Keratinocyte (primary cell): ENCODE measurements around the gene DMGDH. TPM values are rescaled to one million over a fixed set of nuclear protein-coding genes. Genes with fewer than 3 reads are reported as not detected.

Experiments used
- DNase-seq: peaks from one replicate; pipeline ENCODE4 v3.0.0-alpha.2; 2011; ENCODE audit warnings: low read depth, missing footprints, low spot score
- FAIRE-seq: peaks from 2 replicates; lab custom pipeline; 2011; peaks lifted over from hg19 to GRCh38; lab: Jason Lieb, UNC
- H2AFZ ChIP-seq: 2 replicates; pipeline ENCODE4 v1.6.0; 2012; ENCODE audit warnings: low read length, control low read depth, inconsistent platforms; ENCODE audit not compliant: control insufficient read depth
- H3K27ac ChIP-seq: 2 replicates; pipeline ENCODE4 v1.5.1; 2011; ENCODE audit warnings: low read length; ENCODE audit not compliant: control insufficient read depth, insufficient read depth
- H3K27me3 ChIP-seq: 3 replicates; pipeline ENCODE4 v1.6.0; 2011; ENCODE audit warnings: low read length; ENCODE audit not compliant: control insufficient read depth, insufficient read depth; ENCODE audit errors: extremely low read depth
- H3K36me3 ChIP-seq, 2 experiments: 2 replicates in 1 of 2; 3 replicates in 1 of 2; pipeline ENCODE4 v1.5.1; 2011; ENCODE audit warnings: low read length in 2 of 2, mild to moderate bottlenecking in 1 of 2; ENCODE audit not compliant: control insufficient read depth in 2 of 2, insufficient read depth in 2 of 2; ENCODE audit errors: extremely low read depth in 1 of 2
- H3K4me1 ChIP-seq: 3 replicates; pipeline ENCODE4 v1.5.1; 2011; ENCODE audit warnings: low read length; ENCODE audit not compliant: control insufficient read depth, insufficient read depth; ENCODE audit errors: extremely low read depth
- H3K4me2 ChIP-seq: 3 replicates; pipeline ENCODE4 v1.6.0; 2011; ENCODE audit warnings: low read depth, low read length; ENCODE audit not compliant: control insufficient read depth, insufficient read depth; ENCODE audit errors: extremely low read depth
- H3K4me3 ChIP-seq, 3 experiments: fragments of 200-600 bp in 1 of 3; sonication (generic) in 1 of 3; 2 replicates in 2 of 3; 3 replicates in 1 of 3; pipeline ENCODE4 v1.5.1; 2011 to 2016; ENCODE audit warnings: low read length in 3 of 3, mild to moderate bottlenecking in 3 of 3, control low read depth in 2 of 3, inconsistent platforms in 1 of 3, low read depth in 1 of 3, mixed read lengths in 1 of 3, mixed run types in 1 of 3, moderate library complexity in 1 of 3; ENCODE audit not compliant: control insufficient read depth in 2 of 3, insufficient read depth in 2 of 3; ENCODE audit errors: extremely low read depth in 1 of 3
- H3K79me2 ChIP-seq: 2 replicates; pipeline ENCODE4 v1.6.0; 2012; ENCODE audit warnings: low read length; ENCODE audit not compliant: control insufficient read depth, insufficient read depth
- H3K9ac ChIP-seq: 3 replicates; pipeline ENCODE4 v1.6.0; 2011; ENCODE audit warnings: low read length; ENCODE audit not compliant: control insufficient read depth, insufficient read depth; ENCODE audit errors: extremely low read depth
- H3K9me1 ChIP-seq: 3 replicates; pipeline ENCODE4 v1.6.0; 2011; ENCODE audit warnings: low read length; ENCODE audit not compliant: control insufficient read depth, insufficient read depth; ENCODE audit errors: extremely low read depth
- H3K9me3 ChIP-seq: 2 replicates; pipeline ENCODE4 v1.5.1; 2012; ENCODE audit warnings: low read depth, low read length; ENCODE audit not compliant: control insufficient read depth
- H4K20me1 ChIP-seq: 3 replicates; pipeline ENCODE4 v1.6.0; 2011; ENCODE audit warnings: low read length; ENCODE audit not compliant: control insufficient read depth, insufficient read depth; ENCODE audit errors: extremely low read depth
- CTCF ChIP-seq, 3 experiments: IDR thresholded peaks in 1 of 3; conservative IDR thresholded peaks in 1 of 3; optimal IDR thresholded peaks in 1 of 3; 2 replicates in 2 of 3; 3 replicates in 1 of 3; pipeline versions ENCODE3 to v1.5.1; 2011; ENCODE audit warnings: low read length in 3 of 3, mild to moderate bottlenecking in 3 of 3, moderate library complexity in 2 of 3, control low read depth in 1 of 3, inconsistent platforms in 1 of 3; ENCODE audit not compliant: insufficient read depth in 2 of 3; ENCODE audit errors: extremely low read depth in 1 of 3
- EZH2 ChIP-seq: IDR thresholded peaks from one replicate; pipeline ENCODE4 v1.6.1; 2012; ENCODE audit warnings: inconsistent platforms, mild to moderate bottlenecking, low read length, moderate library complexity
- dilution Hi-C: fragments of 300-500 bp; cut with MboI; formaldehyde crosslinking; loops from one replicate; pipeline ENCODE4 v1.7.0; 2020; ENCODE audit warnings: low sequenced_read_pairs; ENCODE audit not compliant: extremely low pct_ligation_motif_present
- polyA plus RNA-seq, 5 experiments: library from polyadenylated mRNA; depleted of rRNA in 3 of 5; stranded (reverse) in 3 of 5; stranded (forward) in 1 of 5; unstranded in 1 of 5; fragments of >200 nt; gene quantifications; 1 replicate in 1 of 5; 2 replicates in 3 of 5; 3 replicates in 1 of 5; pipeline versions ENCODE4 v1.2.1 to v1.2.3, GENCODE V29; 2011 to 2012; ENCODE audit warnings: missing spikeins in 2 of 5, low read depth in 1 of 5, low replicate concordance in 1 of 5

DMGDH gene
- polyA plus RNA-seq, 1 donor (not counting 4 experiments of a cell fraction or from before 2014, with no cell fraction given) = 0.20 TPM

- Histone ChIP-seq H3K79me2 (no peaks in the 10 kb centered on the region), H3K9ac (no peak overlapping the region), H2AFZ (no peak overlapping the region), H3K9me3 (no peaks in the 10 kb centered on the region), H3K4me1 (no peaks in the 10 kb centered on the region), H4K20me1 (no peaks in the 10 kb centered on the region), H3K4me3 (no peak overlapping the region), H3K9me1 (no peaks in the 10 kb centered on the region), H3K27ac (no peak overlapping the region), H3K27me3 (no peaks in the 10 kb centered on the region), H3K4me2 (no peak overlapping the region), H3K36me3 (no peaks in the 10 kb centered on the region)
- no peak for FAIRE-seq
- dilution Hi-C loops = no loop called here
- no peak for TF ChIP-seq CTCF (optimal IDR thresholded peaks at IDR 0.05 in 1 of 3, IDR thresholded peaks at IDR 0.05 in 1 of 3, conservative IDR thresholded peaks at IDR 0.05 in 1 of 3; ENCODE audit: extremely low read depth in 1 of 3, insufficient read depth in 2 of 3, low read length in 3 of 3)
- no peak for TF ChIP-seq EZH2
- DNase-seq = no peak
These were observed 37.3 kb downstream of the DMGDH start for GRCh38 chr5:79032031-79032695.

GRCh38 chr5:79031485-79031867 is 38.0 kb downstream of the DMGDH start:
- Histone ChIP-seq H3K9me3 (no peaks in the 10 kb centered on the region), H3K36me3 (no peaks in the 10 kb centered on the region), H3K4me1 (no peaks in the 10 kb centered on the region), H2AFZ (no peak overlapping the region), H3K27ac (no peak overlapping the region), H3K9ac (no peak overlapping the region), H3K4me2 (no peak overlapping the region), H4K20me1 (no peaks in the 10 kb centered on the region), H3K9me1 (no peaks in the 10 kb centered on the region), H3K4me3 (no peak overlapping the region), H3K79me2 (no peaks in the 10 kb centered on the region), H3K27me3 (peaks cover 3% of the 10 kb centered on the region)
- FAIRE-seq (no peak), DNase-seq (no peak)
- TF ChIP-seq EZH2 = no peak
- TF ChIP-seq CTCF (optimal IDR thresholded peaks at IDR 0.05 in 1 of 3, IDR thresholded peaks at IDR 0.05 in 1 of 3, conservative IDR thresholded peaks at IDR 0.05 in 1 of 3; ENCODE audit: extremely low read depth in 1 of 3, insufficient read depth in 2 of 3, low read length in 3 of 3) = no peak
- dilution Hi-C loops = no loop called here
